ENCODE measurements around the gene ZNF770. TPM values are rescaled to one million over a fixed set of nuclear protein-coding genes. Genes with fewer than 3 reads are reported as not detected.

ZNF770 gene
- total and polyA plus RNA-seq, 9 of the 15 experiments (the other 6 are each of a cell fraction or from before 2014, with no cell fraction given), result 3.4 to 50.8 (median 40.3) TPM

DNA sequence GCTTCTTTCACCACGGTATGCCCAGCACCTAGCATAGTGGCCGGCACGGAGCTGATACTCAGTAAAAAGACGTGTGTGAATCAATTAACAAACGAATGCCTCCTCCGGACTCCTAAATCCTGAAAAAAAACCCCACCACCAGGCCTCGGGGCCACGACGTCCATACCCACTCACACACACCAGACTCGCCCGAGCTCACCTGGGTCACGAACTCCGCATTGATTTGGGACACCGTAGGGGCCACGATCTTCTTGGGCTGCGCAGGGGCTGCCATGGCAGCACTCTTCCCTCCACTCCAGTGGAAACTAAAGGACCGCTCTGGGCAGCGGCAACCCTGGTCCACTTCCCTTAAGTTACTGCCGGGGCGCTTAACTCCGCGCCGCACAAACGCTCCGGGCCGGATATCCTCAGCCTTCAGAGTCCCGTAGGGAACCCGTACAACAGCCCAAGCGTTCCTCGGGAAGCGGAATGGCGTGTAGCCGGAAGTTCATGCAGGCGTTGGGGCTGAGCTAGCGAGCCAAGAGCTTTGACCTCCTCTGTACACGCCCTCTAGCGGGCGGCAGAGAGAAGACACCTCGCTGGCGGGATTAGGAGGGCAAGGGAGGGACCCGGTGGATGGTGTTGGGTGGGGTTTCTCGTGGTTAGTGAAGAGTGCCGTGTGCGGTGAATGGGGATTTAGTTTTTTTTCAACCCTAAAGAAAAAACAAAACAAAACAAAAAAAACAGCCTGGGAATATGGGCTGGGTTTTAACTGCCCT lies 18.6 kb downstream of the ZNF770 start, which contains the start of gene AQR (continued):
- TF ChIP-seq ZFP1 (CRISPR knock-in tag; IDR thresholded peaks at IDR 0.05) (no peak), HDAC8 (tag; IDR thresholded peaks at IDR 0.05) (no peak), RBM17 (IDR thresholded peaks at IDR 0.05; ENCODE audit: borderline replicate concordance, low read depth, low read length) (no peak), CTBP1 (IDR thresholded peaks at IDR 0.05; ENCODE audit: borderline replicate concordance) (peak; percentile 88), MYNN (IDR thresholded peaks at IDR 0.05) (no peak; the same call in 1 of the 2 replicates), MYNN (CRISPR knock-in tag; IDR thresholded peaks at IDR 0.05) (no peak), ZNF57 (CRISPR knock-in tag; IDR thresholded peaks at IDR 0.05) (no peak), MXI1 (IDR thresholded peaks at IDR 0.05; ENCODE audit: low read depth, low read length) (peak; percentile 53; the same call in 1 of the 2 replicates), HMGN3 (IDR thresholded peaks at IDR 0.05; ENCODE audit: borderline replicate concordance, extremely low read depth, insufficient read length, low read depth, low read length) (no peak), ZBTB8A (IDR thresholded peaks at IDR 0.05; ENCODE audit: partially characterized antibody) (no peak), MAFK (IDR thresholded peaks at IDR 0.05; ENCODE audit: low read length) (peak; percentile 19; the same call in 1 of the 2 replicates), ZNF124 (CRISPR knock-in tag; IDR thresholded peaks at IDR 0.05) (no peak), ZKSCAN3 (CRISPR knock-in tag; IDR thresholded peaks at IDR 0.05) (no peak), CBFA2T2 (conservative IDR thresholded peaks at IDR 0.05) (no peak), ZNF239 (CRISPR knock-in tag; IDR thresholded peaks at IDR 0.05) (no peak), HDGF (IDR thresholded peaks at IDR 0.05) (no peak)
- TF ChIP-seq, protein P1, sequence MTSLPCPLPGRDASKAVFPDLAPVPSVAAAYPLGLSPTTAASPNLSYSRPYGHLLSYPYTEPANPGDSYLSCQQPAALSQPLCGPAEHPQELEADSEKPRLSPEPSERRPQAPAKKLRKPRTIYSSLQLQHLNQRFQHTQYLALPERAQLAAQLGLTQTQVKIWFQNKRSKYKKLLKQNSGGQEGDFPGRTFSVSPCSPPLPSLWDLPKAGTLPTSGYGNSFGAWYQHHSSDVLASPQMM (CRISPR knock-in tag; IDR thresholded peaks at IDR 0.05), result no peak
- TF ChIP-seq, protein P2, sequence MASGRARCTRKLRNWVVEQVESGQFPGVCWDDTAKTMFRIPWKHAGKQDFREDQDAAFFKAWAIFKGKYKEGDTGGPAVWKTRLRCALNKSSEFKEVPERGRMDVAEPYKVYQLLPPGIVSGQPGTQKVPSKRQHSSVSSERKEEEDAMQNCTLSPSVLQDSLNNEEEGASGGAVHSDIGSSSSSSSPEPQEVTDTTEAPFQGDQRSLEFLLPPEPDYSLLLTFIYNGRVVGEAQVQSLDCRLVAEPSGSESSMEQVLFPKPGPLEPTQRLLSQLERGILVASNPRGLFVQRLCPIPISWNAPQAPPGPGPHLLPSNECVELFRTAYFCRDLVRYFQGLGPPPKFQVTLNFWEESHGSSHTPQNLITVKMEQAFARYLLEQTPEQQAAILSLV (tag; IDR thresholded peaks at IDR 0.05), result no peak
- TF ChIP-seq, protein P3, sequence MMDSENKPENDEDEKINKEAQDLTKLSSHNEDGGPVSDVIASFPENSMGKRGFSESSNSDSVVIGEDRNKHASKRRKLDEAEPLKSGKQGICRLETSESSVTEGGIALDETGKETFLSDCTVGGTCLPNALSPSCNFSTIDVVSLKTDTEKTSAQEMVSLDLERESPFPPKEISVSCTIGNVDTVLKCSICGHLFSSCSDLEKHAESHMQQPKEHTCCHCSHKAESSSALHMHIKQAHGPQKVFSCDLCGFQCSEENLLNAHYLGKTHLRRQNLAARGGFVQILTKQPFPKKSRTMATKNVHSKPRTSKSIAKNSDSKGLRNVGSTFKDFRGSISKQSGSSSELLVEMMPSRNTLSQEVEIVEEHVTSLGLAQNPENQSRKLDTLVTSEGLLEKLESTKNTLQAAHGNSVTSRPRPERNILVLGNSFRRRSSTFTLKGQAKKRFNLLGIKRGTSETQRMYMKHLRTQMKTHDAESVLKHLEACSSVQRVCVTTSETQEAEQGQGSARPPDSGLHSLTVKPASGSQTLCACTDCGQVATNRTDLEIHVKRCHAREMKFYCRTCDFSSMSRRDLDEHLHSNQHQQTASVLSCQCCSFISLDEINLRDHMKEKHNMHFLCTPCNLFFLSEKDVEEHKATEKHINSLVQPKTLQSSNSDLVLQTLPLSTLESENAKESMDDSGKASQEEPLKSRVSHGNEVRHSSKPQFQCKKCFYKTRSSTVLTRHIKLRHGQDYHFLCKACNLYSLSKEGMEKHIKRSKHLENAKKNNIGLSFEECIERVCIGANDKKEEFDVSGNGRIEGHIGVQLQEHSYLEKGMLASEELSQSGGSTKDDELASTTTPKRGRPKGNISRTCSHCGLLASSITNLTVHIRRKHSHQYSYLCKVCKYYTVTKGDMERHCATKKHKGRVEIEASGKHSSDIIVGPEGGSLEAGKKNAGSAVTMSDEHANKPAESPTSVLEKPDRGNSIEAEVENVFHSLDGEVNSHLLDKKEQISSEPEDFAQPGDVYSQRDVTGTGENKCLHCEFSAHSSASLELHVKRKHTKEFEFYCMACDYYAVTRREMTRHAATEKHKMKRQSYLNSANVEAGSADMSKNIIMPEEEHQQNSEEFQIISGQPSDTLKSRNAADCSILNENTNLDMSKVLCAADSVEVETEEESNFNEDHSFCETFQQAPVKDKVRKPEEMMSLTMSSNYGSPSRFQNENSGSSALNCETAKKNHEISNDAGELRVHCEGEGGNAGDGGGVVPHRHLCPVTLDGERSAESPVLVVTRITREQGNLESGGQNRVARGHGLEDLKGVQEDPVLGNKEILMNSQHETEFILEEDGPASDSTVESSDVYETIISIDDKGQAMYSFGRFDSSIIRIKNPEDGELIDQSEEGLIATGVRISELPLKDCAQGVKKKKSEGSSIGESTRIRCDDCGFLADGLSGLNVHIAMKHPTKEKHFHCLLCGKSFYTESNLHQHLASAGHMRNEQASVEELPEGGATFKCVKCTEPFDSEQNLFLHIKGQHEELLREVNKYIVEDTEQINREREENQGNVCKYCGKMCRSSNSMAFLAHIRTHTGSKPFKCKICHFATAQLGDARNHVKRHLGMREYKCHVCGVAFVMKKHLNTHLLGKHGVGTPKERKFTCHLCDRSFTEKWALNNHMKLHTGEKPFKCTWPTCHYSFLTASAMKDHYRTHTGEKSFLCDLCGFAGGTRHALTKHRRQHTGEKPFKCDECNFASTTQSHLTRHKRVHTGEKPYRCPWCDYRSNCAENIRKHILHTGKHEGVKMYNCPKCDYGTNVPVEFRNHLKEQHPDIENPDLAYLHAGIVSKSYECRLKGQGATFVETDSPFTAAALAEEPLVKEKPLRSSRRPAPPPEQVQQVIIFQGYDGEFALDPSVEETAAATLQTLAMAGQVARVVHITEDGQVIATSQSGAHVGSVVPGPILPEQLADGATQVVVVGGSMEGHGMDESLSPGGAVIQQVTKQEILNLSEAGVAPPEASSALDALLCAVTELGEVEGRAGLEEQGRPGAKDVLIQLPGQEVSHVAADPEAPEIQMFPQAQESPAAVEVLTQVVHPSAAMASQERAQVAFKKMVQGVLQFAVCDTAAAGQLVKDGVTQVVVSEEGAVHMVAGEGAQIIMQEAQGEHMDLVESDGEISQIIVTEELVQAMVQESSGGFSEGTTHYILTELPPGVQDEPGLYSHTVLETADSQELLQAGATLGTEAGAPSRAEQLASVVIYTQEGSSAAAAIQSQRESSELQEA (IDR thresholded peaks at IDR 0.05; ENCODE audit: low read depth), result no peak
- TF ChIP-seq, protein P4, sequence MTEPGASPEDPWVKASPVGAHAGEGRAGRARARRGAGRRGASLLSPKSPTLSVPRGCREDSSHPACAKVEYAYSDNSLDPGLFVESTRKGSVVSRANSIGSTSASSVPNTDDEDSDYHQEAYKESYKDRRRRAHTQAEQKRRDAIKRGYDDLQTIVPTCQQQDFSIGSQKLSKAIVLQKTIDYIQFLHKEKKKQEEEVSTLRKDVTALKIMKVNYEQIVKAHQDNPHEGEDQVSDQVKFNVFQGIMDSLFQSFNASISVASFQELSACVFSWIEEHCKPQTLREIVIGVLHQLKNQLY (CRISPR knock-in tag; conservative IDR thresholded peaks at IDR 0.05), result no peak

Measured in K562 (cell line).